Measurements from ENCODE around the gene MPP1.

Gene MPP1

DNA sequence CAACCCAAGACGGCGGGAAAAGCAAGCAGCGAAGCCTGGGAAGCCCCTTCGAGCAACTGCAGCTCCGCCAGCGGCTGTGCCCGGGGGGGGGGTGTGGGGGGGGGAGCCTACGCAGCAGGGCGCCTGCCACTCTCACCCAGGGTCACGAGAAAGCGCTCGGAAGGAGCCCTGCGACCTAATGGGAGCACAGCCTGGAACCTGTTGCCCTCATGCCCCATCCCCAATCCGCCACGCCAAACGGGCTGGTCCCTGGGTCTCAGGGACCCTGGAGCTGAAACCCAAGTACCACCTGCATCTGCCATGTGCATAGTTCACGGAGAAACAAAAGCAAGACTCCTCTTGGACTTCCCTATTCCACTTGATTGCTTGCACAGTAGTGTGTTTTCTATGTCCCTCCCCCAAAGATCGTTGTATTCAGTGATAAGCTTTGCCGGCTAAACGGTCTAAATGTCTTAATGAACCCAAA is 54.0 kb downstream of the MPP1 start:
- TF ChIP-seq, protein P1, sequence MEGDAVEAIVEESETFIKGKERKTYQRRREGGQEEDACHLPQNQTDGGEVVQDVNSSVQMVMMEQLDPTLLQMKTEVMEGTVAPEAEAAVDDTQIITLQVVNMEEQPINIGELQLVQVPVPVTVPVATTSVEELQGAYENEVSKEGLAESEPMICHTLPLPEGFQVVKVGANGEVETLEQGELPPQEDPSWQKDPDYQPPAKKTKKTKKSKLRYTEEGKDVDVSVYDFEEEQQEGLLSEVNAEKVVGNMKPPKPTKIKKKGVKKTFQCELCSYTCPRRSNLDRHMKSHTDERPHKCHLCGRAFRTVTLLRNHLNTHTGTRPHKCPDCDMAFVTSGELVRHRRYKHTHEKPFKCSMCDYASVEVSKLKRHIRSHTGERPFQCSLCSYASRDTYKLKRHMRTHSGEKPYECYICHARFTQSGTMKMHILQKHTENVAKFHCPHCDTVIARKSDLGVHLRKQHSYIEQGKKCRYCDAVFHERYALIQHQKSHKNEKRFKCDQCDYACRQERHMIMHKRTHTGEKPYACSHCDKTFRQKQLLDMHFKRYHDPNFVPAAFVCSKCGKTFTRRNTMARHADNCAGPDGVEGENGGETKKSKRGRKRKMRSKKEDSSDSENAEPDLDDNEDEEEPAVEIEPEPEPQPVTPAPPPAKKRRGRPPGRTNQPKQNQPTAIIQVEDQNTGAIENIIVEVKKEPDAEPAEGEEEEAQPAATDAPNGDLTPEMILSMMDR (IDR thresholded peaks at IDR 0.05; ENCODE audit: low read depth, low read length) = no peak
- H3K9me3 ChIP-seq = no peaks in the 10 kb centered on the region
- H3K27me3 ChIP-seq = peaks cover 29% of the 10 kb centered on the region
- no peaks in the 10 kb centered on the region for H3K4me1 ChIP-seq
- H3K36me3 ChIP-seq = no peaks in the 10 kb centered on the region
- no peak for DNase-seq
- no peak overlapping the region for H3K4me3 ChIP-seq (ENCODE audit: low read depth, low read length)

DNA sequence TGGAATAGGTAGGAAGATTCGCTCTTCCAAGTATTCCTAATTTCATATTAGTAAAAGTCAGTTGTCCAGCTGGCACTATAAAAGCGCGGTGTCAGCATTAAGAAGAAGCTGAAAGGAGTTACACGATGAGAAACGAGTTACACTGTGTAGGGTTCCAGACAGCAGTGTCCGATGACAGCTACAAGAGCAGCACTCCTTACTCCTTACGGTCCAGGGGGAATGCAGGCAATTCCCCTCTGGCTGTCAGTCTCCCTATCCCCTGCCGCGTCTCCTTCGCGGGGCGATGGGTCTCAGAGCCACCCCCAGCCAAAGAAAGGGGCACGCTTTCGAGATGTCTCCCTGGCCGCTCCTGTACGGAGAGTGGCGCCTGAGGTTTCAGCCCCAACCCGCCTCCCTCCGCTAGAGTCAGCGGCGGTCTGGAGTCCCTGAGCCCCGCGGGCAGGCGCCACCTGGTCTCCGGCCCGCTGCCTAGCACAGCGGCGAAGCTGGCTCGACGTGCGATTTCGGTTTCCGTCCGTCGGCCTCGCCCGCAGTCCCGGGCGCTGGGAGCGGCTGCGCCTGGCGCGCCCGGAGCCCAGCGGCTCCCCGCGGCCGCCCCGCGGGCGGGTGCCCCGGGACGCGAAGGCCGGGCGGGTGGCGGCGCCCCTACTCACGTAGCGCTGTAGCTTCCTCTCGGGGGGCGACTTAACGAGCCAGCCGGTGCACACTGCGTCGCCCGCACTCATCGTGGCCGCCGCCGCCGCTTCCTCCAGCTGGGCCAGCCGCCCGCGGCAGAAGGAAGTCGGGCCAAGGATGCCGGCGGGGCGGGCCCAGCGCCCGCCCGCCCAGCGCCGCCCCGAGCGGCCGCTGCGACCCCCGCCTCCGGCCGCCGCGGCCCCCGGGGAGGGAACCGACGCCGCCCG is 54.7 kb downstream of the MPP1 start, which contains the start of gene GAB3:
TSS of gene GAB3 (minus strand) at position 777 of the 902 bp plus-strand sequence. CDS start at position 725, 52 bp downstream.
- TF ChIP-seq, protein P1 (IDR thresholded peaks at IDR 0.05; ENCODE audit: low read depth, low read length) = no peak
- H3K4me3 ChIP-seq (ENCODE audit: low read depth, low read length) = peak within 1 kb of the TSS; percentile 30
- H3K36me3 ChIP-seq = no peaks in the 10 kb centered on the region
- H3K9me3 ChIP-seq = no peaks in the 10 kb centered on the region
- peaks cover 29% of the 10 kb centered on the region for H3K27me3 ChIP-seq
- peak; percentile 57 for DNase-seq
- no peaks in the 10 kb centered on the region for H3K4me1 ChIP-seq

DNA sequence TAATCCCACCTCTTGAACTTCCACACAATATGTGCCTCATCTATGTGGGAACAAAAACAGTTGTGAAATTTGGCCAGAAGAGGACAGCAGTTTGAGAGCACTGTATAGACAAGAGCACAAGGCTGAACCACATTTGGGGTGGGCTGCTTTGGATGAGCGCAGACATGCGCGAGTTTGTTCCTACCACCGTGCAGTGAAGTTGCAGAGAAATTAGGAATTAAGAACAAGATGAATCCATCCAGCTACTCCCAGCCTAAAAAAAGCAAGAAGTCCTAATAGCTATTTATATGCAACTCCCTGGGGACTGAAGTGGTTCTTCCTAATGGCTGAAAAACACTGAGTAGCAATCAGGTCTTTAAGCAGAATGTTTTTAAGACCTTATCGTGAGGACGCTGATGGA is 55.4 kb downstream of the MPP1 start:
- no peak overlapping the region for H3K4me3 ChIP-seq (ENCODE audit: low read depth, low read length)
- H3K9me3 ChIP-seq = no peaks in the 10 kb centered on the region
- TF ChIP-seq, protein P1 (IDR thresholded peaks at IDR 0.05; ENCODE audit: low read depth, low read length) = no peak
- H3K4me1 ChIP-seq = no peaks in the 10 kb centered on the region
- DNase-seq = no peak
- H3K36me3 ChIP-seq = no peaks in the 10 kb centered on the region
- H3K27me3 ChIP-seq = peaks cover 29% of the 10 kb centered on the region

DNA sequence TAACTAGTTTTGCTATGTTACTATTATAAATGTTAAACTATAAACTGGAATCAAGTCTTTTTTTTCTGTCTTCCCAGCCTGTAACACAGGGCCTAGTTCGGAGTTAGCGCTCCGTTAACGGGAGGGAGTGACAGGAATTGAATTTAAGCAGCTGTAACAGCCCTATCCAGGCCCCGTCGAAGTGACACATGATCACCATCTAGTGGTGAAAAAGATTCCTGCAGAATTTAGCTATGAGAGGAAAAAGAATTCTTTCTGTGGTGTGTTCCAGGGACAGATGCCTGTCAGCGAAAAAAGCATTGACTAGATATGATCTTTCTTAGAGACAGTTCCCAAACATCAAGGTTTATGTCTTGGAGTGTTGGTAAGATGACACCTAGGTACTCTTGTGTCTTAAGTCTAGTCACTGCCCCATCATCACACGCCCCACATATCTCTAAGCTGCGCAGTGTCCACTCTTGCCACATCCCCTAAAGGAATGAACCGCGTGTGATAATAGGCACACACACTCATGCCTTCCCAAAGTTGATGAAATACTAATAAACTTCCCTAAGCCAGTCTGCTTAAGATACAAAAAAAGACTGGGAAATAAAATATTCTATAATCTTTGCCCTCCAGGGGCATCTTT is 56.5 kb downstream of the MPP1 start:
- Histone ChIP-seq H3K36me3 (no peaks in the 10 kb centered on the region), H3K4me3 (ENCODE audit: low read depth, low read length) (no peak overlapping the region), H3K27me3 (peaks cover 29% of the 10 kb centered on the region), H3K9me3 (no peaks in the 10 kb centered on the region), H3K4me1 (no peaks in the 10 kb centered on the region)
- TF ChIP-seq, protein P1 (IDR thresholded peaks at IDR 0.05; ENCODE audit: low read depth, low read length) = peak; percentile 71
- DNase-seq = peak; percentile 19

DNA sequence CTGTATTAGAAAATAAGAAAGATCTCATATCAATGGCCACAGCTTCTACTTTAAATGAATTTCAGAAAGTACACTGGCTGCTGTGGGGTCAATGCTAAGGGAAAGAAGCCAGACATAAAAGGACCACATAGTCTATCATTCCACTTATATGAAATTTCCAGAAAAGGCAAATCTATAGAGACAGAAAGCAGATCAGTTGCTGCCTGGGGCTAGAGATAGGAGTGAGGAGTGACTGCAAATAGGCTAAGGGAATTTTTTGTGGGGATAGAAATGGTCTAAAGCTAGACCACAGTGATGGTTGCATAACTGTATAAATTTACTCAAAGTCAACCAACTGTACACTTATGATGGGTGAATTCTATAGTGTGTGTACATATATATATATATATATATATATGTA is 62.7 kb downstream of the MPP1 start:
- no peak for DNase-seq
- H3K4me3 ChIP-seq (ENCODE audit: low read depth, low read length) = no peak overlapping the region
- H3K9me3 ChIP-seq = no peaks in the 10 kb centered on the region
- no peaks in the 10 kb centered on the region for H3K27me3 ChIP-seq
- H3K36me3 ChIP-seq = no peaks in the 10 kb centered on the region
- no peaks in the 10 kb centered on the region for H3K4me1 ChIP-seq
- TF ChIP-seq, protein P1 (IDR thresholded peaks at IDR 0.05; ENCODE audit: low read depth, low read length) = no peak

All from BE2C (cell line).